Measurements from ENCODE around the gene HPD. TPM values are rescaled to one million over a fixed set of nuclear protein-coding genes. Genes with fewer than 3 reads are reported as not detected.
"Not testable (repeated sequence)": the region's sequence is repeated elsewhere in the genome, so short reads cannot be mapped to it uniquely, and the experiment has no call there.

HPD gene
- total RNA-seq, 1 donor from 2014 or later, result 0.13 TPM

GRCh38 chr12:121800694-121801594, 57.7 kb downstream of the HPD start:
- peak; percentile 78 for DNase-seq (ENCODE audit: low read depth)

GRCh38 chr12:121799842-121800693, 58.6 kb downstream of the HPD start:
- peak; percentile 96 for DNase-seq (ENCODE audit: low read depth)

- DNase-seq (ENCODE audit: low read depth), result peak; percentile 98
These were observed 59.4 kb downstream of the HPD start for GRCh38 chr12:121799156-121799841.

DNA sequence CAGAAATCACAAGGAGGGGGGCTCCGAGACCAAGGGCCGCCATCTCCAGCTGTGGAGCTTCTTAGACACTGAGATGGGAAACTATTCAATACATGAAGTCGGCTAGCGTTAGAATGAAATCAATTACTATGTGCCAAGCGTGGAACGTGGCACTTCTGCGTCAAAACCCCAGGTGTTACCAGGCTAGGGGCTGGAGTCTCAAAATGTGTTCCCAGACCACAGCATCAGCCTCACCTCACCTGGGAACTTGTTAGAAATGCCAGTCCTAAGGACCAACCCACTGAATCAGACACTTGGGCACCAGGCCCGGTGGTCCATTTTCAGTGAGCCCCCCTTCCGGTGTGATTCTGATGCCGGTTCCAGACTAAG, 59.9 kb downstream of the HPD start:
- DNase-seq (ENCODE audit: low read depth), result no peak

DNA sequence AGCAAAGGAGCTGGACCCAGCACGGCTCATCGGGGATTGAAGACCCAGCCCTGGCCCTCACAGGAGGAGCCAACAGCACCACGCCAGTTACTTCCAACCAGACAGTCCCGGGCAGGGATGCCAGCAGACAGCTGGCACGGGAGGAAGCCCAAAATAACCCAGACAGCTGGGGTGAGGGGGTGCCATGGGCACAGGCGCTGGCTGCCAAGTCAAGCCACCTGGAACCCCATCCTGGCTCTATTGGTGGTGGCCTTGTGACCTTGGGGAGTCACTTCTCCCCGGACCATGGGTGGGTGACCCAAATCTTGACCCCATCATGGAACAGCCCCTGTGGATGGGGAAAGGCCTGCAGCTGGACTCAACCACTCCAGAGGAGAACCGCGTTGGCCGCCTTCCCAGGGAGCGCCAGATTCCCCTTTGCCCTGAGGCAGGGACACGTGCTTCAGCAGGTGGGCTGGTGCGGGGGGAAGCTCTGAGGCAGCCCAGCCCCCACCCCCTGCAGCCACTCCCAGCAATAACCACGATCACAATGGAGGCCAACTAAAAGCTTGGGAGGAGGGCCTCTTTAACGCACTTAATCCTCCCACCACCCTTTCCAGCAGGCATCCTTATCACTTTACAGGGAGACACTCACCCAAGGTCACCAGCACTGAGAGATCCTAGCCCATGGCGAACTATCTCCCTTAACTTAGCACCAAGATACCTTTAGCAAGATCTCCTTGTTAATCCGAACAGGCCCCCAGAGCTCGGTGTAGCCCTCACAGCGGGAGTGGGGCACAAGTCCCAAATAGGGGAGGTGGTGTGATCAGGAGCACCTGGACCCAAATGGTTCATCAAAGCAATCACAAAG, 60.5 kb downstream of the HPD start:
- DNase-seq (ENCODE audit: low read depth), result peak; percentile 98

DNA sequence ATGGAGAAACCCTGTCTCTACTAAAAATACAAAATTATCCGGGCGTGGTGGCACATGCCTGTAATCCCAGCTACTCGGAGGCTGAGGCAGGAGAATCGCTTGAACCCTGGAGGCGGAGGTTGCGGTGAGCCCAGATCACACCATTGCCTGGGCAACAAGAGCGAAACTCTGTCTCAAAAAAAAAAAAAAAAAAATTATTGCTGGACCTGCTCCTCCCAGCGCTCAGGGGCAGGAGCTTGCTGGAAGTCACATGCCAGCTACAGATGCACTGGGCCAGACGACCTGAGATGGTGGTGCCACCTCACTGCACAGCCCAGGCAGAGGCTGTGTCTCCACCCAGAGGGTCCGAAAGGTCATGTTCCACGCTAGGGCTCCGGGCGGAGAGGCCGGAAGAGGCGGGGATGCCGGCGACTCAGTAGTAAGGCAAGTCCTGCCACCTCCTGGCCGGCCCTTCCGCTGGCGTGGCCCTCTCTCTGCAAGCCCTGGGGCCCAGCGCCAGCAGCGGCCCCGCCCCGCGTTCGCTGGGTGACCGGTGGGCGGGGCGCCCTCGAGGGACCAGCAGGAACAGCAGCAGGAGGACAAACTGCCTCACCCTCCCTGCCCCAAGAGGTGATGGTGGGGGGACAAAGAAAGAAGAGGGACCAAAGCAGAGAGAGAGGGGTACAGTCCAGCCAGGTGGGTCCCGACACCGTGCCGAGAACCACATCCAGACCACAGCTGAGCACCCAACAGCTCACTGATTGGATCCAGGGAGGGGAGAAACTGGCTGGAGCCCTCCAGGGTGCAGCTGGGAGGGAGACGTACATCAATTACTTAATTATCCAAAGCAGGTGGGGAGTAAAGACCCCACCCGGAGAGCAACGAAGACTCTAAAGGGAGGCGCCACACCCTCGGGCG, 61.6 kb downstream of the HPD start:
- DNase-seq (ENCODE audit: low read depth), result peak; percentile 96

DNA sequence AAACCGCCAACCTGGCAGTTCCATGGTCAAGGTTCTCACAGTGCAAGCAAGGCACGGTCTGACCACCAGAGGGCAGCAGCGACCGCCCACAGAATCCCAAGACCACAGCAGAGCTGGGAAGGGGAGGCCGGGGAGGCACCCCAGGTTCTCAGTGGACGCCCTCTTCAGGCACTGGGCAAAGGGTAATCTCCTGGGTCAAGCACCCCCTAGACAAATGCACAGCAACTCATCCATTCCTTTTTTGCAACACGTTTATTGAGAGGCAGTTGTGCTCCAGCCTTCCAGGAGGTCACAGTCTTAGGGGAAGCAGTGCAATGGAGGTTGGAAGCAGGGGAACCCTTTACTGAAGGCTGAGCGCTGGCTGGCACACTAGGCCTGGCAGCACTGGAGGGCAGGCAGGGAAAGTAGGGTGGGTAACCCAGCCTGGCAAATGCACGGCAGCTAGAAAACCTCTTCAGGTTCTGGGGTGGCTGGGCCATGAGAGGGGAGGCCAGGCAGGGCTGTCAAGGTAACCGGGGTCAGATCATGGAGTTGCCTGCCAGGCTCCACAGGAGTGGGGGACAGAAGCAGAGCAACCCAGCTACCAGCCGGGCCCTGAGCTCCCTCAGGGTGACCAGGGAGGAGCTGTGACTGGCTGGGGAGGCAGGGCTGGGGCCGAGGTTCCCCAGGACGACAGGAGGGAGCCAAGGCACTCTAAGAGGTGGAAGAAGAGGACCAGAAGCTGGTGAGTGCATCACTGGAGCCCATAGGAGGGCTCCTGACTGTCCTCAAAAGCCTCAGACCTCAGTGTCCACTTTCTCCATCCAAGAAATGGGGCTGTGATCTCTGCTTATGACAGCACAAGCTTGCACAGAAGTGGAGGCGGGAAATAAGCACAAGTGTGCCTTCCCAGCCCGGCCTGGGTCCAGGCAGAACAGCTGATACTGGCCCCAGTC, 63.4 kb downstream of the HPD start:
- peak; percentile 90 for DNase-seq (ENCODE audit: low read depth)

- no peak for DNase-seq (ENCODE audit: low read depth)
These were observed 64.1 kb downstream of the HPD start for GRCh38 chr12:121794534-121795033.

- peak; percentile 87 for DNase-seq (ENCODE audit: low read depth)
These were observed 64.7 kb downstream of the HPD start for GRCh38 chr12:121793838-121794533.

DNA sequence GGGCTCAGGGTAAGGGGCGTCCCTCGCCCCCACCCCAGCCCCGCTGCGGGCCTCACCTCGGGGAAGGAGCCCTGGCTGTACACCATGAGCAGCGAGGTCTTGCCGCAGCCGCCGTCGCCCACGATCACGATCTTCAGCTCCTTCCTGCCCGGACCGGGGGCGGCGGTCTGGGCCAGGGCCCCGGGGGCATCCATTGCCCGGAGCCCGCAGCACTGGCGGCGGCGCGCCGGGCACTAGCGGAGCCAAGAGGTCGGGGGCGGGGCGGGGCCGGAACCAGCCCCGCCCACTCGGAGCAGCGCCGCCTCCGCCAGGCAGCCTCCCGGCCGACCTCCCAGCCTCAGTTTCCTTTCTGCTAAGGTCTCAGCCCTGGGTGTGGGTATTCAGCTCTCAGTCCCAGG, 65.2 kb downstream of the HPD start, which contains the start of gene RHOF:
RHOF (minus strand) TSS at position 249 of the 398 bp plus-strand sequence; CDS start at position 194, 55 bp downstream.
- DNase-seq (ENCODE audit: low read depth), result no peak

GRCh38 chr12:121792607-121793439, 65.8 kb downstream of the HPD start:
- no peak for DNase-seq (ENCODE audit: low read depth)

- DNase-seq (ENCODE audit: low read depth), result no peak
These were observed 66.7 kb downstream of the HPD start for GRCh38 chr12:121791671-121792551.

- DNase-seq (ENCODE audit: low read depth), result not testable (repeated sequence)
These were observed 67.9 kb downstream of the HPD start for GRCh38 chr12:121790785-121791184.

DNA sequence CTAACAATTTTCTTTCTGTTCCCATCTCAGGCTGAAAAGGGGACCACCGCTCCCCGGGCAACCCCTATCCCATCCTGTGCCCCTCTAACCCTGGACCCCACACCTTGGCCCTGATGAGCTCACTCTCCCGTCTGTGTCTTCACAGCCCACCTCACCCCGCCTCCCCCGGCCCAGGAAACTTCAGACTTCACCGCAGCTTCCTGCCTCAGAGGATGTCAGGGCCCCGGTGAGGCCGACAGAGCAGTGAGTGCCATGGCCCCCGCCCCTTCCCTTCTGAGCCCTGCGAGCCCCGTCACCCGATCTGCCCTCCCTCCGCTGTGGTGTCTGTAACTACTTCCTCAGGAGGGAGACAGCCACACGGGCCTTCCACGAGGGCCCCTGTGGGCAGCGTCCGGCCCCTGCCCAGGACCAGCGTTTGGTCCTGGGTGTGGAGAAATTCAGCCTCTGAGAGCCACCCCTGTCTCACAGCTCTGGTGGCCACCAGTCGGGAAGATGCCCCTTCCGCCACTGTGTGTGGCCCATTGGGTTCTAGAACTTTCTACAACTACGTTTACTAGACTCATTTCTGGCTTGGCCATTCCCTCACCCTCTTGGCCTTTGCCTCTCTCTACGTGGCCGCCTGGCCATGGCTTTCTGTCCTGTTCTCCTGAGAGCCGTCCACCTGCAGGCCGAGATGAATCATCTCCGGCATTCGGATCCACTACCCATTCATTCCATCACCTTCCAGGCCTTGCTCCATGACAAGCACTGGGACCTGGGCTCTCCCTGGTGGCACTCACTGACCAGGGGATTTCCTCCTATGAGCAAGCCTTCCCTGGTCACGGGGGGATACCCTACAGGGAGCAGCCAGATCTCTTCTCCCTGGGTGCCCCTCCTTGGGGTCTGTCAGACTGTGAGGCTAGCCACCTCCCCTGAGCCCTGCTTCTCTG, 68.6 kb downstream of the HPD start:
- DNase-seq (ENCODE audit: low read depth), result no peak

Data from myocyte (in vitro differentiated cells).